NCI-H1092 treated with DMSO at 0.1 percent for 48 hours (cell line): Measurements from ENCODE around the gene FASTK.

Experiments
- DNase-seq: peaks from one replicate; lab custom pipeline; 2025; lab: John Stamatoyannopoulos, UW

FASTK gene, protein sequence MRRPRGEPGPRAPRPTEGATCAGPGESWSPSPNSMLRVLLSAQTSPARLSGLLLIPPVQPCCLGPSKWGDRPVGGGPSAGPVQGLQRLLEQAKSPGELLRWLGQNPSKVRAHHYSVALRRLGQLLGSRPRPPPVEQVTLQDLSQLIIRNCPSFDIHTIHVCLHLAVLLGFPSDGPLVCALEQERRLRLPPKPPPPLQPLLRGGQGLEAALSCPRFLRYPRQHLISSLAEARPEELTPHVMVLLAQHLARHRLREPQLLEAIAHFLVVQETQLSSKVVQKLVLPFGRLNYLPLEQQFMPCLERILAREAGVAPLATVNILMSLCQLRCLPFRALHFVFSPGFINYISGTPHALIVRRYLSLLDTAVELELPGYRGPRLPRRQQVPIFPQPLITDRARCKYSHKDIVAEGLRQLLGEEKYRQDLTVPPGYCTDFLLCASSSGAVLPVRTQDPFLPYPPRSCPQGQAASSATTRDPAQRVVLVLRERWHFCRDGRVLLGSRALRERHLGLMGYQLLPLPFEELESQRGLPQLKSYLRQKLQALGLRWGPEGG

DNA sequence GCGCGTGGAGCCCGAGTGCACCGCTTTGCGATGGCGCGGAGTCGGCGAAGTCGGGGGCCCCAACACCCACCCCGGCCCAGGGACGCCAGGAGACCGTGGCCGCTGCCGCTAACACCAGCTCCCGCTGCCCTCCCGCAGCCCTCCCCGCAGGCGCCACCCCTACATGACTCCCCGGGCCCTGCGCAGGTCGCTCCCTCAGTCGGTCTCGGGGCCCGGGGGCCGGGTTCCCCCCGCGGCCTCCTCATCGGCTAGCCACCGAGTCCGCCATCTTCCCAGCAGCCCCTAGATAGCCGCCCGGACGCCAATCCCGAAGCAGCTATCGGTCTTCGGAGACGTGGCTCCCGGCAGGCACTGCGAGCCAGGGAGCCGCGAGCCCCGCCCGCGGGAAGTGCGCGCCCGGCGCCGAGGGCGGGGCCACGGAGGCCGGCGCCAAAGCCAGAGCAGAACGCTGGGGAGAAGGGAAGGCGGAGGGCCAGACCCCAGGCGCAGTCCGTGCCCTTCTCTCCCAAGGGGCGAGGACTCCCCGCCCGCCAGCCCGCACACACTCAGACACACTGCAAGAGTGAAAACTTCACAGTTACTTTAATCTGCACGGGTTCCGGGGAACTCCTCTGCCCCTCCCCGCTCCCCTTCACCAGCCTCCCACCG lies at the start of gene FASTK:
Gene FASTK (minus strand): TSS at position 288 of the 648 bp plus-strand sequence. CDS start 43 bp downstream, at position 245.
- DNase-seq: peak; percentile 94

DNA sequence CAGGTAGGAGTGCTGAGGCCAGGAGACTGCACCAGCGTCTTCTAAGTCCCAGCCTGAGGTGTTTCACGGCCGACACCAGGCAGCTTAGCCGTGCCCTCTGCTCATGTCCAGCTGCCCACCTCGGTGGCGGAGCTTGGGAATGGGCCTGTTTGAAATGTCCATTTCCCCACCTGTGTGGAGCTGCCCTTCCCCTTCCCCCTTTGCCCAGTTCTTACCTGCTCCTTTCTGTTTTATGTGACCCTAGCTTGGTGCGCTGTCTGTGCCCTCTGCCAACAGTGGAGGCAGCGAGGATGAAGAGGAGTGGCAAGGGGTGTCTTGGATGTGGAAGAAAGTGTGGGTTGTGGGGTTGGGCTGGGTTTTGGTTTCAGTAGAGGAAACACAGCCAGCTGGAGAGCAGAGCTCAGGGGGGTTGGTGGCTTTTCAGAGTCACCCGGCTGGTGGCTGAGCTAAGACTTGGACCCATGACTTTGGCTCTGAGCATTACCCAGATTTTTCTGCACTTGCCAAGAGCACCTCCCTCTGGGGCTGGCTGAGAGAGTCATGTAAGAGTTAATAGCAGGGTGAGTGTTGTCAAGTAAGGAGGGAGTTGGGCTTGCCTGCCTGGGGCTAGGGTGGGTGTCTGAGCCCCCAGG lies 49.5 kb upstream of the FASTK start:
- DNase-seq: no peak

DNA sequence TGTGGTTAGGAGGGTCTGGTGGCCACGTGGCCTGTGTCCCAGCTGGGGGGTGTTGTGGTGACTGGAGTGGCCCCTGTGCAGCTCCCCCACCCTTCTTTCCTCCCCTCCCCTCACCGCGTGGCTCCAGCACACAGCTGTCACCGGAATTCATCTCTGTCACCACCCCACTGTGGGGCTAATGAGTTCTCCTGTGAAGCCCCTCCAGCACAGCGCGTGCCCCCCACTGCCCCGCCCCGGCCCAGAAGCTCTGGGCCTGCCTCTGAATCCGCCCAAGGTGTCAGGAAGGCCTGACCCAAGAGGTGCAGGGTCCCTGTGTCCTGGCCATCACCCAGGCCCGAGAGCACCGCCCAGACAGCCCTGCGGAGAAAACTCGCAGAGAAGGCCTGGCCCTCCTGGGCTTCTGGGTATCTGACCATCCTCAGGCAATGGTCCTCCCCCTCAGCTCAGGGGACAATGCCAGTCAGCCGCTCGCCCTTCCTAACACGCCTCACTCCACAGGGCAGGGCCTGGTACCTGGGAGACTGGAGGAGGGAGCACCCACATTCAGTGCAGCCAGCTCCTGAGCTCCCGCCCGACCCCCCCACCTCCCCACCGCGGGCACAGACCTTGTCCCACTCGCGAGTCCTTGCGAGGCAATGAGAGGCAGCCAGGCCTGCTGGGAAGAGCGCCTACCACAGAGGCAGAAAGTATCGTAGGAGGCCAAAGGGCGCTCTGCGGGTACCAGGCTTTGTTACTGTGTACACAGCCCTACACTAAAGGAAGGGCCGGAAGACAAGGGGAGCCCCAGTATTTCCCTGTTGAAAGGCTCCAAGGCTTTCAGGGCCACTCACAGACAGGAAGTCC lies 48.7 kb upstream of the FASTK start:
- DNase-seq: no peak

DNA sequence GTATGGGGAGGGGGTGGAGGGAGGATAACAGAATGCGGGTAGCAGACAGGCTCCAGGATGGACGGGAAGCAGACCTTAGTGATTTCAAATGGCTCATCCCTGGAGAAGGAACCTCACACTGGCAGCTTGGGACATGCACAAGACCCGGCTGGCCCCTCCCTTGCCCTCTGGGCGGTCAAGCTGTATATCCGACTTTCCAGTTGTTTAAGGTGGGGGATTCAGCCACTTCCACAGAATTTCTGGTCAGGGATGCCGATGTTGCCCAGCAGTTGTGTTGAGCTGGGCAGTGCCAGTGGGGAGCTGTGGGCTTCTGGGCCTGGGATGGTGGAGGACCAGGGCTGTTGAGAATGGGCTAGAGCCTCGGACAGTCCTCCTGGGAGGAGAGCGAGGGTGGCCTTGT lies 48.1 kb upstream of the FASTK start:
- DNase-seq: no peak

DNA sequence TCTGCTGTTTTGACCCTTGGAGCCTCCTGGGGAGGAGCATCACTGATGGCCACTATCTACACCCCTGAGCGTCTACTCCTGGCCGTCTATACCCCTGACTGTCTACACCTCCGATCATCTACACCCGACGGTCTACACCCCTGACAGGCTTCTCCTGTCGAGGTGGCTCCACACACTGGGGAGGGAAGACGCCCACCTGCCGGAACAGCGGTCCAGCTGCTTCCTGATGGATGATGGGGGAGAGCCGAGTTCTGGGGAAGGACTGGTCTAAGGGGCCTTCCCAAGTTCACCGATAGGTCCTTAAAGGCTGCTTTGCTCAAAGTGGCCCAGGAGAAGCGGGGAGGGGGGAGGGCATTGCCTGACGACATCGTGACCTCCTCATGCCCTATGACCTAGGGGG lies 47.5 kb upstream of the FASTK start:
- DNase-seq: no peak

DNA sequence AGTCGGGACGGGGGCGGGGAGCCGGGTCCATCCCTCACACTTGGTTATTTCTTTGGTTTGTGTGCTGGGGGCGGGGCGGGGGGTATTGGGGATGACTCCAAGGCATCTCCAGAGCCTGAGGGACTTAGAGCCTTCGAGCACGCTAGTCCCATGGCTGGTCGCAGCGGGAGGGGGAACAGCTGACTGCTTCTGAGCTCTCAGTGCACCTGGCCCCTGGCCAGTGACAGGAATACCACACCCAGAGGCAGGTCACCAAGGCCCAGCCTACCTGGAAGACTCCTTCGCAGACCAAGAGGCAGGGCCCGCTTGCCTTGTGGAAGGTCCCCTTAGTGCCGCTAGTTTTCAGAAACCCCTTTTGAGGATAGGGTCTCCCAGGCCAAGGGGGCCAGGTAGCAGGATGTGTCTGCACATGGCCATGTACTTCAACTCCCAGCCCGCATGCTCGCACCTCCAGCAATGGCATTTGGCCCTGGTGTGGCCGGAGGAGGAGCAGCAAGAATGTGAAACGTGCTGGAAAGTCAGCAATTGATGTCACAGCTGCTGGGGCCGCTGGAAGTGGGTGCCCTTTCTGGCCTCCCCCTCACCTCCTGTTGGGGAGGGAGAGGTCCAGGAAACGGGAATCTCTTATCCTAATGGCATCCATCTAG lies 46.0 kb upstream of the FASTK start:
- DNase-seq: no peak

DNA sequence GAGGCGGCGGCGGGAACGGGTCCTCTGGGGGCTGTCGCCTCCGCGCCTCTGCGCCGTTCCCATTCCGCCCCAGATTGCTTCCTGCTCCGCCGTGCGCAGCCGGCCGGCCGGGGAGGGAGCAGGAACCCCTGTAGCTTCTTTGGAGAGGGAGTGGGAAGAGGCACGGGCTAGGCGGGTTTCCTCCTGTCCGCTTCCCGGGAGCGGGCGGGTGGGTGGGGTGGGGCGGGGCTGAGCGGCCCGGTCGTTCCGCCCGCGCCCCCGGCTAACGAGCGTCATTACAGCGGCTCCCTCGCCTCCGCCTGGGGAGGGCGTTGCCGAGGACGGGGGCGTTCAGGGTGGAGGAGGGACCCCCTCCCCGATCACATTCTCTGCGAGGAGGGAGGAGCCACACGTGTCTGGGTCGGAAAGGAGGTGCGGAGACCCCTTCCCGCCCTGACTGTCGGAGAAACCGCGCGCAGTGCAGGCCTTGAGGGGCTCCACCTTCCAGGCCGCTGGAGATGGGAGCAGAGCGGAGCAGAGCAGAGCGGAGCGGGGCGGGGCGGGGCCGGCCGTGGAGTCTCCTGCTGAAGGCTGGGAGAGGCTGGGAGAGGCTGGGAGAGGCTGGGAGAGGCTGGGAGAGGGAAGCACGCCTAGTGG lies 45.4 kb upstream of the FASTK start:
- no peak for DNase-seq

DNA sequence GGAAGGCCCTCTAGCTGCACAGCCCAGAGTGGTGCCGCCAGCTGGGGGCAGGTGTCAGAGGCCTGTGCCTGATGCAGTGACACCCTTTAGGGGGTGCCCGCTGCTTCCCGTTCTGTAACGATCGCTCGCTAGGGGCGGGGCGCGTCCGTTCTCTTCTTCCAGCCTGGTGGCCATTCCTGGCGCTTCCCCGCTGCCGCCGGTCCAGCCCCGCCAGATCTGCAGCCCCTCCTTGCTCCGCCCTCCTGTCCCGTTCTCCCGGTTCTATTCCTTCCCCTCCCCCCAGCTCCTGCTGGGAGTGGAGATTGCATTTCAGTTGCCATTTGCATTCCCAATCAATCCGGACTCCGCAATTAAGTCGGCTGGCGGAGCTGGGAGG lies 44.8 kb upstream of the FASTK start:
- DNase-seq: no peak

DNA sequence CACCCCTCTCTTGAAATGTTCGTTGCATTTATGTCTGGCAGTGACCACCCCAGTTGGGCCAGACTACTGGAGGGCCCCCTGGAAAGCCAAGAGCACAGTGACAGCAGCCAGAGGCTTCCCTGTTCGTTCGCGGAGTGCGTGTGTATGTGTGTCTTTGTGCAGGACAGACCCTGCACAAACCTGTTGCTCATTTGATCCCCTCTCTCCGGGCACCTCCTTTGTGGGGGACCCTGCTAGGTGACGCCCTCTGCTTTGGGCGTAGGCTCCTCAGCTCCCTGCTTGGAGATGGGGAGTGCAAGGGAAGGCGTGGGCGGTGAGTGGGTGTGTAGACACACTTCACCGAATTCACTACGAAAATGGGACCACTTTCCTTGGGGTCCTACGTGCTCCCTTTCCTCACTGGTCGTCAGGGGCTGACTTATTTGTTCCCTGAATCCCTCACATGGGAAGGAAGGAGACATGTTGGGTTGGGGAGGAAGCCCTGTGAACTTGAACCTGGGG lies 44.3 kb upstream of the FASTK start:
- no peak for DNase-seq

DNA sequence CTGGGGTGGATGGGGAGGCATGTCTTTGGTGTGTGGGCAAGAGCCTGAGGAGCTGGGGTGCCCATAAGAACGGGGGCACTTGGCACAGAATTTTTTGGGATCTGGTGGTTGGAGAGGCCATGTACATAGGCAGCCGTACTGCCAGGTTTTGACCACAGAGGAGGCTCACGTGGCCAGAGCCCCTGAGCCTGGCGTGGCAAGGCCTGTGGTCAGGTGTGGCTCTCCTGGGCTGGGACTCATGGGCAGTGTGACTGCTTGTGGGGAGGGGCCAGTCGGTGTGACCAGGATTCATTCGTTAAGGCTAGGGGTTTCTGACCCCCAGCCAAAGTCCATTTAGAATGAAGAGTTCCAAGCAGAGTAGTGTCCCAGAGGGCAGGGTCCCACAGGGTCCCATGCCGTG lies 43.9 kb upstream of the FASTK start:
- DNase-seq: no peak

DNA sequence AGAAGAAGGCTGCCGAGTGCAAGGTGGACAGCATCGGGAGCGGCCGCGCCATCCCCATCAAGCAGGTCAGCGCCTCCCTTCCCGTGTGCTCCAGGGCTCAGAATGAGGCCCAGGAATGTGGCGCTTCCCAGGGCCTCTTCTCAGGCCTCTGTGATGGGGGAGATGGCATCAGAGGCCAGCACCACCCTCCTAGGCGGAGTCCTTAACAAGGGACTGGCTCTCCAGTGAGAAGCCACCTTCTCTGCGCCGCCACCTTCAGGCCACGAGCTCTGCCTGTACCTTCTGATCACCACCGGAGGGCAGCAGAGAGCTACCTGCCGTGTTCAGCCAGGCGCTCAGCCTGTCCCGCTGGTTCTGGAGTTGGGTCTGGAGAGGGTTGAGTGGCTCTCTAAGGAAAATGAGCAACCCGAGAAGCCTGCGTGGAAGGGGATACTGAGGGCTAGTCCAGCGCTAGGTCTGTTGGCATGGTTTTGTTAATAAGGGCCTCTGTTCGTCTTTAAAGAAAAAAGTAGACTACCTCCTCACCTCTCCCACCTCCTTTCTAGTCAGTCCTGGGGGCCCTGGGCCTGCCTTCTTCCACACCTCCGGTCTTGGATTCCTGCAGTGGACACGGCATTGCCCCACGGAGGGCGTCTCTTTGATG lies 43.3 kb upstream of the FASTK start:
- peak; percentile 82 for DNase-seq

DNA sequence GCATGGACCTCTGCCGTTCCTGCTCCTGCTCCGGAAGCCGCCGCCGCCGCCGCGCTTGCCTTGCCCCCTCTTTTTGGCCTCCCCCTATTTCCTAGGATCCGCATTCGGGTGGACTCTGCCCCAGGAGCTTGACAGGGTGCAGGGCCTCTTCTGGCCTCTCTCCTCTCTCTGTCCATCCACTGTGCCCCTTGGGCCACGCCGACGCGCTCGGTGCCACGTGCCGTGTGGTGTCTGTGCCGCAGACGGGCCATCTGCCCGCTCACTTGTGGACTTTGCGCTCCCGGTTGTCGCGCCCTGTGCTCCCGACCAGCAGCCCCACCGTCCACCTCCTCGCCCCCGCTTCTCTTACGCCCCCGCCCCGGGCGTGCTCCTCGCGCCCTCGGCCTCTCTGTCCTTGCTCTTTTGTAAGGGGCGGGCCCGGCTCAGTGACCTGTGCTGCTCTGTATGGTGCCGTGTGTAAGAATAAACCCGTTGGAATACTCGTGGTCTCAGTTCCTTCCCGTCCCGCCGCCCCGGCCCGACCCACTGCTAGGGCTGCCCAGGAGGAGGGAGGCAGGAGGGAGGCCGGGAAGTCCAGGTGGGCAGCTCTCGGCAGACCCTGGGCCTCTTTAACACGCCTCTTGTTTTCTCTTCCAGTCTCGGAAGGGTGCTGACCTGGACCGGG lies 42.7 kb upstream of the FASTK start:
- no peak for DNase-seq

DNA sequence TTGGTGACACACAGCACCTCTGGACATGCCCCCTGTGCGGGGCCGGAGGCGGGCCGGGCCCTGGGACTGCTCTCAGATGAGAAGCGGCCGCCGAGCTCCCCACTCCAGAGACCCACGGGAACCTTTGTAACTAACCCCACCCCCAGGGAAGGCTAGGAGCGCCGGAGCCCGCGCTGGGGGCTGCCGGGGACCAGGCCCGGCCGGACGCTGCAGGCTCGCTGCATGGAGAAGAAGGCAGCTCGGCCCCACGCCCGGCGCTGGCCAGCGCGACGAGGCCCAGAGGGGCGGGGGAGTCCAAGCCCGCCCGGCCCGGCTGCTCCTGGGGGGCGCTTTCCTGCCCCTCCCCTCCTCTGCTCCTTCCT lies 42.2 kb upstream of the FASTK start:
- DNase-seq: no peak

DNA sequence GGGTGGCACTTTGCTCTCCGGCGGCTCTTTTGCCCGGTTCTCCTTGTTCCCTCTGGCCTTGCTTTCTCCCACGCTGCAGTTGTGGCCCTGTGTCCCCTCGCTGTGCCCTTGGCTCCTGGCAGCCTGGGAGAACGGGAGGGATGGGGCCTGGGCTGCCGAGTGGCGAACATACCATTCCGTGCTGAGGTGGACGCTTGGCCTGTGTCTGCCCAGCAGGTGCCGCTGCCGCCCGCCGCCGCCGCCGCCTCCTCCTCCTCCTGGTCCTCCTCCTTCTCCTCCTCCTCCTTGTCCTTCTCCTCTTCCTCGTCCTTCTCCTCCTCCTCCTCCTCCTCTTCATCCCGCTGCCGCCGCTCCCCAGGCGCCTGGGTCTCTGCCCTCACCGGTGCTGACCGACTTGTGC lies 41.7 kb upstream of the FASTK start:
- no peak for DNase-seq

DNA sequence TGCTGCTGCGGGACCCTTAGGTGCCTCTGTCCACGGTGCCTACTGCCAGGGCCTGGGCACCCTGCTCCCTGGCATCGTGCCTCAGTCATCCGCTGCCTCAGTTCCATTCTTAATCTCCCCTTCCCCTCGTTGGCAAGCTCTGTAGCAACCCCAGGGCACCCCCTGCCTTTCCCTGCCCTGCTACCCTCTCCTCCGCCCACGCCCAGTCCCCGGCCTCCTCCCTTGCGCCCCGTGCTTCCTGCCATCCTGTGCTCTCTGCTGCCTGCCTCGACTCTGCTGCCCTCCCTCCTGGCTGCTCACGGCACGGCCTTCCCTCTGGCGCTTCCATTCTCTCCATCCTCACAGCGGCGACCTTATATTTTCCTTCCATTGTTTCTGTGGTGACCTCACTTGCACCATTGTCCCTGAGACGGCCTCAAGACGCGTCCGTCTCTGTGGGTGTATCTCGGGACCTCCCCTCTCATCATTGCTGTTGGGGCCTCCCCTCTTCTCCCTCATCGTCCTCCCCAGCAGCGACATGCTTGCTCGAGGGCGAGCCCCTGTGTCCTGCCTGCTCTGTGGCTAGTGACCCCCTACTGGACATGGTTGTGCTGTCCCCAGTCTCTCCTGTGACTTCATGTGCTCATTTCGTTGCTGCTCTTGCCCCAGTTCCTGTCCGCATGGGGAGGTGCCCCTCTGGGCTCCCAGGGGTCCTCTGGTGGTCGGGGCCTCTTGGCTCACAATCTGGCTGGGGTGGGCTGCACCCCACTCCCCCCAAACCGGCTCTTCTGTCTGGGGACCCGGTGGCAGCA lies 41.0 kb upstream of the FASTK start:
- no peak for DNase-seq

DNA sequence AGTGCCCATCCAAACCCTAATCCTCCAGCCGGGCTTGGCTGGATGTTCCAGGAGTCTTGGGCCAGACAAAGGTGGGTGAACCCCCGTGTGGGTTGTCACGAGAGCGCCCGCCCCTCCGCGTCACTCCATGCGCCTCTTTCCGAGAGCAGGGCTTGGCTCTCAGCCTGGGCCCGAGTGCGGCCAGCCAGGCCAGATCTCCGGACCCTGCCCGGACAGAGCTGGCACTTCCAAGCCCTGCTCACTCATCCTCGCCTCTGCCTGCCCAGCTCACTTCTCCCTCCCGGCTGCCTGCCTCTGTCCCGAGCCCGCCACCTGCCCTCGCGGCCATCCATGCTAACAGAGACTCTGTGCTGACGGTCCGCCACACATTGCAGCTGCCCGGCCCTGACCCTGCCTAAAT lies 40.3 kb upstream of the FASTK start:
- no peak for DNase-seq

DNA sequence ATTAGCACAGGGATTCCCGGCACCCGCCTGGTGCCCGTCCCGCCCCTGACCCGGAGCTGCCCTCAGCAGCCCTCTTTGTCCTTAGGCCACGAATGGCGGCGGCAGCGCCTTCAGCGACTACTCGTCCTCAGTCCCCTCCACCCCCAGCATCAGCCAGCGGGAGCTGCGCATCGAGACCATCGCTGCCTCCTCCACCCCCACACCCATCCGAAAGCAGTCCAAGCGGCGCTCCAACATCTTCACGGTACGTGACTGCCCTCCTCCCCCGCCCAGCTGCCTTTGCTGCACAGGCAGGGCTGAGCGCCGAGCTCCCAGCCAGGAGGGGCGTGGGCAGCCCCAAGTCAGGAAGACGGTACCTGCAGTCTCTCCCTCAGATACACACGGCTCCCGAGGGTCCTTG lies 39.3 kb upstream of the FASTK start:
- no peak for DNase-seq

DNA sequence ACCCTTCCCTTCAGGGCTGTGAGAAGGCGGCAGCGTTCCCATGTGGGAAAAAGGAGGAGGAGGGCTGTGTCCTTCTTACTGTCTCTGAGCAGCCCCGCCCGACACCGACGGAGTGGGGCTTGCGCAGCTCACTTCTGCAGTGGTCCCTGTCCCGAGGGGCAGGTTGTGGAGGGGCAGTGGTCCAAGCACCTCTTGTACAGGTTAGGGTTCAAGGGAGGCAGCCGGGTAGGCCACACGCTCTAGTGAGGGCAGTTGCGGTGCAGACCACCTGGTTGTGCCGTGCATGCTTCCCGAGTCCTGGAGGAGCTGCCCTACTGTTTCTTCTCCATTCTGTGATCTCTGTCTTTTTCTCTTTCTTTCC lies 38.4 kb upstream of the FASTK start:
- no peak for DNase-seq
